NCI-H1930 (cell line): ENCODE data around the gene B3GNT5.

ENCODE experiments used
- DNase-seq, 2 experiments: peaks; one replicate each; lab custom pipeline; 2025; lab: John Stamatoyannopoulos, UW

B3GNT5 gene

GRCh38 chr3:183230826-183231225 lies 22.2 kb upstream of the B3GNT5 start:
- no peak for DNase-seq

DNA sequence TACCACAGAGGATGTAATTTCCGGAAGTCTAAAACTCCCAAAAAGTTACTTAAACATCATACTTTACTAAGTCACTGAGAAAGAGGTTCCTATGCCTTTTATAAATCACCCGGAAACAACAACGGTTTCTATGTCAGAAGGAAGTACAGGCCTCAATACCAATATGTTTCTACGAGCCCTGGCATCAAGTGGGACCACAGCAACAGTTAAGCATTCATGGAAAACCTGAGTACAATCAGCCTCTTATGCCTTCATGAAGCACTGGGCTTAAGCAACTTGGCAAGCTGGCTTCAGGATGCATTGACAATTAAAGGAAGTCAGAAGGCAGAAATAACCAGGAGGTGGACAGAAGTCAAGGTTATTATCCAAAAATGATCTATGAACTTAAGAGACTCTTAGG lies 19.1 kb upstream of the B3GNT5 start:
- no peak for DNase-seq

- DNase-seq, result no peak
These were observed 14.0 kb upstream of the B3GNT5 start for GRCh38 chr3:183239046-183239445.

DNA sequence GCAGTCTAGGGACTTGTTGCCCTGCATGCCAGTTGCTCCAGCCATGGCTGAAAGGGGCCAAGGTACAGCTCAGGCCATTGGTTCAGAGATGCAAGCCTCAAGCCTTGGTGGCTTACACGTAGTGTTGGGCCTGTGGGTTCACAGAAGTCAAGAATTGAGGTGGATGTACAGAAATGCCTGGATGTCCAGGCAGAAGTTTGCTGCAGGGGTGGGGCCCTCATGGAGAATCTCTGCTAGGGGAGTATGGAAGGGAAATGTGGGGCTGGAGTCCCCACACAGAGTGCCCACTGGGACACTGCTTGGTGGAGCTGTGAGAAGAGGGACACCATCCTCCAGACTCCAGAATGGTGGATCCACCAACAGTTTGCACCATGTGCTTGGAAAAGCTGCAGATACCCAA lies 10.6 kb upstream of the B3GNT5 start:
- DNase-seq, result no peak

DNA sequence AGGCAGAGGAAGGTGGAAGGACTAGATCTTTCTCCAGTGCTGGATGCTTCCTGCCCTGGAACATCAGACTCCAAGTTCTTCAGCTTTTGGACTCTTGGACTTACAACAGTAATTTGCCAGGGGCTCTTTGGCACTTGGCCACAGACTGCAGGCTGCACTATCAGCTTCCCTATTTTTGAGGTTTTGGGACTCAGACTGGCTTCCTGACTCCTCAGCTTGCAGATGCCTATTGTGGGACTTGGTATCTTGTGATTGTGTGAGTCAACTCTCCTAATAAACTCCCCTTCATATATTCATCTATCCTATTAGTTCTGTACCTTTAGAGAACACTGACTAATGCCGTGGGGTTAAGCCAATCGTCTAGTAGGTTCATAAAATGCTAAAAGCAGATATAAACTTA lies 8.8 kb upstream of the B3GNT5 start:
- no peak for DNase-seq

DNA sequence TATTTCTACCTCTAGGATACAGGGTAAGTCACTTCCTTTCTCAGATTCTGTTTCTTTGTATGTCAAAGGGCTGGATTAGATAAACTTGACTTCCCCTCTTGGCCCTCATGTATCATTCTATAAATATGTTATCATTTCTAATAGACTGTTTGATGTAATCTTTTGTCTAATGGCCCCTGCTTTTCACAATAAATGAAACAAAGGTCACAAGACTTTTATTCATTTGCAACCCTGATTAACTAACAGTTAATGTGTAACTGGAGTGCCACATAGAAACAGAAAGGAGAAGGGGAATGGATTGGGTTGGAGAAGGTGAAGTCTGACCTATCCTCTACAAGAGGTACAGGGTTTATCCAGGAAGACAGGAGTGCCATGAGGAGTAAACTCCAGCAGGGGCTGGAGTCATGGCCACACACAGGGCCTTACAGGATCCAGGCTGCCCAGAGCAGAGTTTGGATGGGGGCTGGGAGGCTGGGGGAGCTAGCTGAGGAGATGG lies 8.0 kb upstream of the B3GNT5 start:
- DNase-seq, result no peak

GRCh38 chr3:183247011-183247589 lies 6.0 kb upstream of the B3GNT5 start:
- no peak for DNase-seq

GRCh38 chr3:183249006-183249718 lies 3.9 kb upstream of the B3GNT5 start:
- DNase-seq, result no peak

DNA sequence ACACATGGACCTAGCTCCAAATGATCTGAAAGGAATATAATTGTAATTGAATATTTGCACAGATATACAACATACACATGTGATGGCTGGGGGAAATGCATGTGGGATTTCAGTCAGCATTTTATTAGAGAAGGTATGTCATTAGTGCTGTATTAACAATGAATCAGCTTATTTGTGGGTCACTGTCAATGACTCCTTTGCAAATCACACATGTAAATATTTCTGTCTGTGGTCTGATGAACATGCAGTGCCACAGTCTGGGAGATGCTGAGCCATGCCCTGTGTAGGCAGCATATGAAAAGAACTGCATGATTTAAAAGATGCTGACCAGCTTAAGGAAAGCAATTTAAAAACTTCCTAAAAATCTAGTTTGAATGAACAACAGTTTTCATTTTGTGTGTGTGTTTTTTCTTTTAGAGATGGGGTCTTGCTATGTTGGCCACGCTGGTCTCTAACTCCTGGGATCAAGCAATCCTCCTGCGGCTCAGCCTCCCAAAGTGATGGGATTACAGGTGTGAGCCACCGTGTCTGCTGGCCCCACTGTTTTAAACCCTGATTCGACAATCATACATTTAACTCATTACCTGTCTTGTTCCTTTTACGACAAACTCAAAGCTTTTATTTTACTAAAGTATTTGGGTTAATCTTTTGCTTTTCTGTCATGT lies 803 bp upstream of the B3GNT5 start:
- no peak for DNase-seq

DNA sequence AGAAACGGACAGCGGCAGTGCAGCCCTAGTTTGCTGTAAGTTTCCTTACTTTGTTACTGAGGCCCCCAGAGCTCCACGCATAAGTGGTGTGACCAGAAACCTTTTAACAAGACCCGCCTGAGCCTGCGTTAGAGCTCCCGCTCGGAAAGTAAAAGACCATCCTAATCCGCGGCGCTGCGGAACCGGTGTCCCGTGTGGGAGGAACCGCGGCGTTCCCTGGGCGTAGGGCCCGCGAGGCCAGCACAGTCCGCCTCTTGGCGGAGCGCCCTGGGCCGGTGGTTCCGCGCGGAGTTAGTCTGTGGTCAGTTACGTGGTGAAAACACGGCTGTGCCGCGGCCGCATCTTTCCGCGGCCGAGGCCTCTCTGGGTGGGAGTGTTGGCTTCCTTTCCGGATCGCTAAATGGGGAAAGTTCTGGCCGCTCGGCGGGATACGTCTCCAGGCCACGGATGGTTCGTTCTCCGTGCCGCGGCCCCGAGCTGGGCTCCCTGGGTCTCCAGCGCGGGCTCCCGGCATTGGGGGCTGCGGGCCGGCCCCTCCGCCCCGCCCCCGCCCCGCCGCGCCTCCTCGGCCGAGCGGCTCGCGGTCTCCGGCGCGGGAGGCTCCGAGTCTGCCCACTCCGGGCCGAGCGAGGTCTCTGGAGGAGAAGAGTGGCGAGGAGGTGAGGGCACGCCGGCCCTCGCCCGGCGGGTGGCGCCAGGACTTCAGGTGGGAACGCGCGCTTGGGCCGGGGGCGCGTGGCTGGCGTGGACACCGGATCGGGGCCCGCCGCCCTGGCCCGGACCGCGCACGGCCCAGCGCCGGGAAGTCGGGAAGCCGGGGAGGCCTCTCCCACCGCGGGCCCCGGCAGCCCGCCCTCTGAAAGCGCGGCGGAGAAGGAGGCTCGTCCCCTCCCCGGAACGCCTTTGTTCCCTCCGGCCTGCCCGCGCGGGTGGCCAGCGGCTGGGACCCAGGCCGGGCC lies 754 bp downstream of the B3GNT5 start:
- peak; percentile 6 to 43 for DNase-seq

GRCh38 chr3:183254487-183255347 lies 1.7 kb downstream of the B3GNT5 start:
- no peak for DNase-seq

DNA sequence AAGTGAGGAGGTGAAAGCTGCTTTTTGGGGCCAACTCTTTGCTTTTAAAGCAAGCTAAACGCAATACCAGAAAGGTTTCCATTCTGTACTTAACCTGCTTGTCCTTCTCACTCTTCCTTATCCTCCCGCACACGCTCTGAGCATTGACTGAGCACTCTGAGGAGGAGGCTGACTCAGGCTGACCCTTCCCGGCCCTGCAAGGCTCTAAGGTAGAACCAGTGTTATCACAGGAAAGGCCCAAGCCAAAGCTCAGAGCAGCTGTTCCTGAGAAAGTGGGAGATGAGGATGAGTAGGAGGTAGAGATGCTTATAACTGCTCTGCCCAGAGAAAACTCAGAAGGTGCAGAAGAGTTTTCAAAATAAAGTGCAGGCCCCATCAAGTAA lies 2.3 kb downstream of the B3GNT5 start:
- no peak for DNase-seq

DNA sequence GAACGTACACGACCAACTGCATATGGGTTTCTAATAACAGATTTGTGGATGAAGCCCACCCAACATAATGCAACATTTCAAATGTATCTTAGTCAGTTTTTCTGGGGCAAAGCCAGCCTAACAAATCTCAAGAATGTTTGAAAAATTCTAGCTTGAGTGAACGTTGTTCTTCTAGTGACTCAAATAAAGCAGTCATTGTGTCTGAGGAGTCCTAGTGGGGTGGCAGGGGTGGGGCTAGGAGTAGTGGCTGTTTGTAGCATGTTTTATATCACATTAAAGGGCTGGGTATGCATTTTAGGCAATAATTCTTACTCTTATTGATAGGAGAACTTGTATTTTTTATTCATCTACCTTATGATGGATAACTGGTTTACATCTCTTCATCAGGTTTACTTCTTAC lies 6.0 kb downstream of the B3GNT5 start:
- no peak for DNase-seq

GRCh38 chr3:183259621-183260020 lies 6.6 kb downstream of the B3GNT5 start:
- no peak for DNase-seq

DNA sequence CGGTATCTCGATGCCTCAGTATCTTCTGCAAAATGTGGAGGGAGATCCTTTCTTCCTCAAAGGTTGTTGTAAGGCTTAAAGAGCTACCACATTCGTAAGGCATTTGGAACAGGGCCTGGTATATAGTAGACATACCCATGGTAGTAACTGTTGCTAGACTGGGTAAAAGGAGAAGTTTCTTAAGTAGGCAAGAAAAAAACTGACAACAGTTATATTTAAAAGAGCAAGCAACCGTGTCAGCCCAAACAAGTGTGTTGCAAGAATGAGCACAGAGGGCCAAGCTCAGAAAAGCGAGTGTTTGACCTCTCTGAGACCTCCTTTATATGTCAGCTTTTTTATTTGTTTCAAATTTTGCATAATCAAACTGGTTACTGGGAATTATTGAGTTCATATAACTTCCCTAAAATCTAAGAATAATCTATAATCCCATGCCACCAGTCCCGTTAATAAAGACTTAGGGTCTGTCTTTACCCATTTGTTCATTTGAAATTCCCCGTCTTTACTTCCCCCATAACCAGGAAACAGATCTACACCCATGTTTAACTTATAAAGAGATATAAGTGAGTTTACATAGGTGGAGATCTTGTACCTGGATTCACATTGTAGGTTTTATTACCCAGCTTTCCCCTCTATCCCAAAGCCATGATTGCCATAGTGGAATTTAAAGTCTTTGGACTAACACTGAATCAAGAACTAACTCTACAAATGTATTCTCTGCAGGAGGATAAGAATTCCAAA lies 7.3 kb downstream of the B3GNT5 start:
- DNase-seq, result no peak

DNA sequence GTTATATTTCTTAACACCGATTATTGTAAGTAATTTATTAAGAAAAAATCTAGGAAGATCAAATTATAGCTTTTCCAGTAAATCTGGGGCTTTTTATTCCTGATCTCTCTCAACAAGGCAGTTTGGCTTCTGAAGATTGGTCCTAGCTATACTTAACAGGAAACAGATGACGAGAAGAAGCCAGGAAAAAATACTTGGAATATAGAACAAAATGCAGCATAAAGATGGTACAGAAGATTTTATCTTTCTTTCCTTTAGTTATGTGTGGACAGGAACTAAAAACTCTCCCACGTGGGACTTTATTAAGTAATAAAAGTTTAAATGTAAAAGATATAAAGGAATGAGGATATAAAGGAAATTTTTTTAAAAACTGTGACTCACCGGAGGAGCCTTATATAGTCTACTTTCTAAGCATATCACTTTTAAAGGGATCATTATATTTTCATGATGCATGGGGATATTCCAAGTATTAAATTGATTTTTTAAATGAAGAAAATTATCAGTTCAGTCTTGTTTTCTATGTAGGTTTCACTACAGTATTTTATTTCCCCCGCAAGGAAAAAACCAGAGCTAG lies 8.2 kb downstream of the B3GNT5 start:
- DNase-seq, result no peak

DNA sequence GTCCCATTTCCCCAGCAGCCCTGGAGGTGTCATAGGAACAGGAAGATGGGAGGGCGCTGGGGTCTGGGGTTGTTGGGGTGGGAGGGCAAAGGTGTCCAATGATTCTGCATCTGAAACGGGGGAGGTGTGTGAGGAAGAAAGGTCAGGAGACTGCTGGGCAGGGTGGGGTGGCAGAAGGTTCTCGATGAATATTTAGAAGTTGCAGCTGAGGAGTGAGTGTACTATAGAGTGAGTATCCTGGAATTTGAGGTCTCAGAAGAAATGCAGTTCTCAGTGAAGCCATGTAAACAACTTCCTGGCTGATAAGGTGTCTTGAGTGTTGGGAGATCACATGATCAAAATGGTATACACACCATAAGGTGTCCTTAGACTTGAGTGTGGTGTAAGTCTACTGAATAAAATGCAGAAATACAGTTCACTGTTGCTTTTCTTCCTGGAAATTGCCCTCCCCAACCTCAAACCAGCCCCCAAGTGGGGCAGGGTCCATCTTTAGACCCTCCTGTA lies 9.9 kb downstream of the B3GNT5 start:
- no peak for DNase-seq

GRCh38 chr3:183264268-183264667 lies 11.2 kb downstream of the B3GNT5 start:
- no peak for DNase-seq

DNA sequence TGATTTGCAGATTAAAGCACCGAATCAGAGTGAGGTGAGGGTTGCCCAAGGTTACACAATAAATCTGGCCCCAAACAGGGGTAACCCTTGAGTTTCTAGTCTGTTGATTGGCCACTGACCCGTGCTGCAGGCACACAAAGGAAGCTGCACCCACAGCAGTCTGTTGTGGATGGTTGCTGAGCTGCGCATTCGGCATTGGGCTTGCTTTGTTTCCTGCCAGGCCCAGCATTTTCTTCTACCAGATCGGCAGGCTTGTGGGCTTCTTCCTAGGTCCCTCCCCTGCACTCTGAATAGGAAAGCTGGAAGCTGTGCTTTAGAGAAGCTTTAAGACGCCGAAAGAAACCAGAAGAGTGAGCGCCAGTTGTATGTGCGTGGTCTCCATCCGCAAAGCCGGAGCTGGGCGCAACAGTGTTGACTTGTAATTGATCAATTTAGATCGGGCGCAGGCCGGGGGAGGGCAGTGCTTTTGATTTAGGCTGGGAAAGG lies 12.1 kb downstream of the B3GNT5 start:
- no peak for DNase-seq
